Nucleus accumbens (tissue), 56 donors: Measurements from ENCODE around the gene FAU.

ENCODE experiments used
- DNase-seq, 56 donors: peaks; one replicate each; lab custom pipeline; 2025; lab: John Stamatoyannopoulos, UW

FAU gene

GRCh38 chr11:65110354-65110861, 11.5 kb downstream of the FAU start:
- DNase-seq: peak in 54 of 56 donors; percentile 30 to 94 (median 76)

DNA sequence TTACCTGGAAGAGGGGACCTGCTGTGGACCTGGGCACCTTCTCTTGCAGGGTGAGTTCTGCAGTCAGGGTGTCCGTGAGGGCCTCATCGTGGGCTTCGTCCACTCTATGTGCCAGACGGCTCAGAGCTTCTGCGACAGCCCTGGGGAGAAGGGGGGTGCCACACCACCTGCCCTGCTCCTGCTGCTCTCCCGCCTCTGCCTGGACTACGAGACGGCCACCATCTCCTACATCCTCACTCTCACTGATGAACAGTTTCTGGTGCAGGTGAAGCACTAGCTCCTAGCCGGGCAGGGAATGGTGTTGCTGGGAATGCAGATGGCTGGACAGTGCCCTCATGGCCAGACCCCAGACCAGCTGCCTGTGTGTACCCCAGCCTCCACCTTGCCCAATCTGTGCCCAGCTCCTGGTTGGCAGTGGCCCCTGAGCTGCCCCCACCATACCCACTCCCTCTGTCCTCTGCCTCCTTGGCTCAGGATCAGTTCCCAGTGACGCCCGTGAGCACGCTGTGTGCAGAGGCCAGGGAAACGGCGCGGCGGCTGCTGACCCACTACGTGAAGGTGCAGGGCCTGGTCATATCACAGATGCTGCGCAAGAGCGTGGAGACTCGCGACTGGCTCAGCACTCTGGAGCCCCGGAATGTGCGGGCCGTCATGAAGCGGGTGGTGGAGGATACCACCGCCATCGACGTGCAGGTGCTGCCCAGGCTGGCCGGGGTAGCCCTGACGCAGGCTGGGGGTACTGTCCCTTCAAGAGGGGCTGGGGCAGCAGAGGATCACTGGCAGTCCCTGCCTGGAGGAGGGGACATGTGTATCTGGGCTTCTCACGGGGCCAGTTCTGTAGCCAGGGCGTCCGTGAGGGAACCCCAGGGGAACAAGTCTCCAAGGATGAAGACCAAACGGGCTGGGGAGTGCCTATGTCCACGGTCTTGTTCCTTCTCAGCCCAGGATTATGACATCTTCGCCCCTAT, 12.4 kb downstream of the FAU start:
- DNase-seq: no peak

- no peak for DNase-seq
These were observed 13.3 kb downstream of the FAU start for GRCh38 chr11:65108469-65109123.

DNA sequence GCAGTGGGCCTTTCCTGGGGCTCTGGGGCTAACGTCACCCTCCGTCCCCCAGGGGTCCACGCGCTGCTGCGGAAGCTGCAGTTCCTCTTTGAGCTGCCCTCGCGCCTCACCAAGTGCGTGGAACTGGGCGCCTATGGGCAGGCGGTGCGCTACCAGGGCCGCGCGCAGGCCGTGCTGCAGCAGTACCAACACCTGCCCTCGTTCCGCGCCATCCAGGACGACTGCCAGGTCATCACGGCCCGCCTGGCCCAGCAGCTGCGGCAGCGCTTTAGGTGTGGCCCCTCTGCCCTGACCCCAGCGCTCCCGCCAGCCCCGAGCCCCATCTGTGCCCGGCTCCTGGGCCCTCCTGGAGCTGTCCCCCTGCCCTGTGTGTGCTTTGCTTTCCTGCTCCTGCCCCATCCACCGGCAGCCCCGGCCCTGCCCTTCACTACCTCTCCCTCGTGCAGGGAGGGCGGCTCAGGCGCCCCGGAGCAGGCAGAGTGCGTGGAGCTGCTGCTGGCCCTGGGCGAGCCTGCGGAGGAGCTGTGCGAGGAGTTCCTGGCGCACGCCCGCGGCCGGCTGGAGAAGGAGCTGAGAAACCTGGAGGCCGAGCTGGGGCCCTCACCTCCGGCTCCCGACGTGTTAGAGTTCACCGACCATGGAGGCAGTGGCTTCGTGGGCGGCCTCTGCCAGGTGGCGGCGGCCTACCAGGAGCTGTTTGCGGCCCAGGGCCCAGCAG, 14.0 kb downstream of the FAU start:
- no peak for DNase-seq

DNA sequence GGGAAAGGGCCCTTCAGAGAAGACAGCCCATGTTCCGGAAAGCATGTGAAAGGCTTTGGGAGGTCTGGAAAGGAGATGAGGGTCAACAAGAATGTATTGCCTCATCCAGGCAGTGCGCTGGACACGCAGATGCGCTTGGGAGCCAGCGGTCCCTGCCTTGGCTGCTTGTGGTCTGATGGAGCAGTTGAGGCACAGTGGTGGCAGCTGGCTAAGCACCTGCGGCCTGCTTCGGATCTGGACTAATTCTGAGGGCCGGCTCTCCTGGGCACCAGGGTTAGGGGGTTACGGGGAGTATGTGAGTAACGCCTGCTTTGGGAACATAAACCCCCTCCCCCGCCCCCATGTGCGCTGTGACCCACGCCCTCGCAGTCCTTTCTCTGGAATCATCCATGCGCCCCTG, 14.9 kb downstream of the FAU start:
- no peak for DNase-seq

- DNase-seq: peak in 3 of 56 donors; percentile 1 to 17 (median 11)
These were observed 17.3 kb downstream of the FAU start for GRCh38 chr11:65104628-65105027.

GRCh38 chr11:65103476-65103875, 18.5 kb downstream of the FAU start:
- no peak for DNase-seq

DNA sequence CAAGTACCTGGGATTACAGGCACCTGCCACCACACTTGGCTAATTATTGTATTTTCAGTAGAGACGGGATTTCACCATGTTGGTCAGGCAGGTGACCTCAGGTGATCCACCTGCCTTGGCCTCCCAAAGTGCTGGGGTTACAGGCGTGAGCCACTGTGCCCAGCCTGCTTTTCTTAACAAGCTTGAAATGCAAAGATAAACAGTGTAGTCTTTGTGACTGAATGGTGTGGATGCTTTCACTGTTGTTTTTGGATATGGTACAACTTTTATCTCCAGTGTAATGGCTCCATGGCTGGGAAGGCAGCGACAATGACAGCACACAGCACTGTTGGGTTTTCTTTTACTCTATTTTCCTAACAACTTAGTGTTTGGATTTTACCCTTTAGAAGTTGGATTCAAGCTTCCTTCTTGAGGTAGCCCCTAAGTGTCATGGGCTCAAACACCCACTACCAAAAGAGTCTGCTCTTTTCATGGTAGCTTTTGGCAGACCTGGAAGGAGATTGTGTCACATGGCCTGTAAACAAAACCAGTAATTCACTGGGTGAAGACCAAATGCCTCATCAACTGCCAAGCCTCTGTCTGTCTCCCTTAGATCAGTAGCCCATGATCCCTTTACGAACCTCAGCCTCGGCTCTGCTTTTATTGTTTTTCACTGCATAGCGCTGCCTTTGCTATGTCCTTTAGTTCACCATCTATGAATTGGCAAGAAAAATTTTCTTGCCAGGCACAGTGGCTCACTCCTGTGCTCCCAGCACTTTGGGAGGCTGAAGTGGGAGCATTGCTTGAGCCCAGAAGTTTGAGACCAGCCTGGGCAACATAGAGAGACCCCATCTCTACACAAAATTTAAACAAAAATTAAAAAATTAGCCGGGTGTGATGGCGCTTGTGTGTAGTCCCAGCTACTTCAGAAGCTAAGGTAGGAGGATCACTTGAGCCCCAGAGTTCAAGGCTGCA, 19.5 kb downstream of the FAU start:
- DNase-seq: peak in 31 of 56 donors; percentile 9 to 68 (median 36)

DNA sequence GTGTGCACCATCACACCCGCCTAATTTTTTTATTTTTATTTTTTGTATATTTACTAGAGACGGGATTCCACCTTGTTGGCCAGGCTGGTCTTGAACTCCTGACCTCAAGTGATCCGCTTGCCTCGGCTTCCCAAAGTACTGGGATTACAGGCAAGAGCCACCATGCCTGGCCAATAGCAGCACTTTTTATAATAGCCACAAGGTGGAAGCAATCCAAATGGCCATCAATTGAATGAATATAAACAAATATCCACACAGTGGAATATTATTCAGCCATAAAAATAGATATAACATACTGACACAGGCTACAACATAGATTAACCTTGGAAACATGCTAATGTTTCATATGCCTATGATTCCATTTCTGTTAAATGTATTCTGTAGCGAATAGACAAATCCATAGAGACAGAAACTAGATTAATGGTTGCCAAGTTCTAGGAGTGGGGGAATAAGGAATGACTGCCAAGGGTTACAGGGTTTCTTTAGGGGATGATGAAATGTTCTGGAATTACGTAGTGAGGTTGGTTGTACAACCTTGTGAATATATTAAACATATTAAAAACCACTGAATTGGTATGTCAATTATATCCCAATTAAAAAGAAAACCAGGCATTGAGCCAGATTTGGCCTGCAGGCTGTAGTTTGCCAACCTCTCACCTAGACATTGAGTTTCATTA, 21.1 kb downstream of the FAU start:
- DNase-seq: no peak

DNA sequence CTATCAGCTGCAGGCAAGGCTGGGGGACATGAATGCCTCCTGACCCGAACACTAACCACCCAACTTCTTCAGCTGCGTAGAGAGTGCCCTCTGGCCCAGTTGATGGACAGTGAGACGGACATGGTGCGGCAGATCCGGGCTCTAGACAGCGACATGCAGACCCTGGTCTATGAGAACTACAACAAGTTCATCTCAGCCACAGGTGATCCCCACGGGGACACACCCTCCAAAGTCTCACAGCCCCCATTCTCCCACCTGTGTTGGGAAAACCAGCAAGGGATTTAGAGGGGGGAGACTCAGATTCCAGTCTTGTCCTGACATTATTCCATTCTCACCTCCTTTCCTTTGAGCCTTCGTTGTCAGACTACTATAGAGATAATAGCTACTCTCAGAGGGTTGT, 25.0 kb downstream of the FAU start:
- DNase-seq: peak in 1 of 56 donors; percentile 51

- peak in 55 of 56 donors; percentile 54 to 92 (median 79) for DNase-seq
These were observed 25.7 kb downstream of the FAU start, which contains the start of gene VPS51 for GRCh38 chr11:65095974-65096806. Gene VPS51 (plus strand): TSS chr11:65096214. CDS start chr11:65096251, 37 bp downstream.

- DNase-seq: no peak
These were observed 26.5 kb downstream of the FAU start for GRCh38 chr11:65095427-65095826.

DNA sequence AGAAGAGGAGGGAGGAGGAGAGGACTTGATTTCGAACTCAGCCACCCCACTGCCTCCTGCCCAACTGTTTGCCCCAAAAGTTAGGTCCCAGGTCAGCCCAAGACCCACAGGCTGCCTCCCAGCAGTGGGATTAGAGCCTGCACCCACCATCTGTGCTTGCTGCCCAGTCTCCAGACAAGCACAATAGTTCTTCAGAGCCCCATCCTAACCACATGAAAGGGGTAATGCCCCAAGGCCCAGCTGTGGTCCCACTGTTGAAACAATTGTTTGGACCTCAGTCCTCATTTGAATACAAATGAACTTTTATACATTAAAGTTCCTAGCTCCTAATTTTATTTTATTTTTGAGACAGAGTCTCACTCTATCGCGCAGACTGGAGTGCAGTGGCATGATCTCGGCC, 31.3 kb downstream of the FAU start:
- peak in 34 of 56 donors; percentile 5 to 73 (median 36) for DNase-seq

DNA sequence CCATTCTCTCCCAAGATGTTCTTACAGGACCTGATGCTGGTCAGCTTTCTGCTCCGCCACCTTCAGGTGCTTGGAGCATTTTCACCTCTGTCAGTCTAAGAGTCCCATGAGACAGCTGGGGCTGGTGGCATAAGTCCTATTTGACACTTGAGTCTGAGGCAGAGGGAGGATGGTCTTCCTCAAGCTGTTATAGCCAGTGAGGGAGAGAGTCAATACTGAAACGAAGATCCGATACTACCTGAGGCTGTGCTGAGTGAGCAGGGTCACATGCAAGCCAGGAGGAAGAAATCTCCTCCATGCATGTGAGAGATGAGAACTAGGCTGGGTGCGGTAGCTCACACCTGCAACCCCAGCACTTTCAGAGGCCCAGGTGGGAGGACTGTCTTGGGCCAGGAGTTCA, 32.3 kb downstream of the FAU start:
- DNase-seq: no peak

DNA sequence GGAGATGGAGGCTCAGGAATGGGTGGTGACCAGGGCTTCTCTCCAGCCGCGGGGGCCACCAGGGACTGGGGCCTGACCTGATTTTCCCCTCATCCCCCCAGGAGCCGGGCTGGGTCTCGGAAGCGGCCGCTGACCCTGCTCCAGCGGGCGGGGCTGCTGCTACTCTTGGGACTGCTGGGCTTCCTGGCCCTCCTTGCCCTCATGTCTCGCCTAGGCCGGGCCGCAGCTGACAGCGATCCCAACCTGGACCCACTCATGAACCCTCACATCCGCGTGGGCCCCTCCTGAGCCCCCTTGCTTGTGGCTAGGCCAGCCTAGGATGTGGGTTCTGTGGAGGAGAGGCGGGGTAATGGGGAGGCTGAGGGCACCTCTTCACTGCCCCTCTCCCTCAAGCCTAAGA, 34.1 kb downstream of the FAU start:
- DNase-seq: no peak

- DNase-seq: no peak
These were observed 34.7 kb downstream of the FAU start for GRCh38 chr11:65087216-65087615.

- no peak for DNase-seq
These were observed 35.1 kb downstream of the FAU start for GRCh38 chr11:65086809-65087208.

DNA sequence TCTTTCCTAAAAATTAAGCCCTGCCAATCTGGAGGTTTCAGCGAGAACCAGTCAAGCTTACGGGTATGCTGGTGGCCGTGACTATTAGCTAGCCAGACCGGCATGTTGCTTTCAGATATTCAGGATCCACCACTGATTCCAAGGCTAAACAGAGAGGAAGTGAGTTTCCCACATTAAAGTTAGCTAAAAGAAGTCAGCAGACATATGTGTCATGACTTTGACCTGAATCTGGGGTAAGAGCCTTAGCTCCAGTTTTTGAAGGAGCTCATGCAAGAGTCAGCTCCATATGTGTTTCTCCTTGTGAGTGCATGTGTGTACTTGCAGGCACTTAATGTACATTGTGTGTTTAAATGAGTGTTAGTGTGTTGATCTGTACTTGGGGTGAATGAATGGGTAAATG, 36.5 kb downstream of the FAU start:
- no peak for DNase-seq
